HepG2 (cell line): ENCODE results near the gene MTCP1. TPM values are rescaled to one million over a fixed set of nuclear protein-coding genes. Genes with fewer than 3 reads are reported as not detected.
A peak's percentile ranks its signal among the peaks of the same experiment; 100 is the strongest.

Experiments used
- GABPB1 ChIP-seq: IDR thresholded peaks from 2 replicates; pipeline ENCODE4 v1.6.1; 2016; ENCODE audit warnings: mild to moderate bottlenecking, missing genetic modification reagents, moderate library complexity, missing compliant biosample characterization
- HMG20A ChIP-seq: IDR thresholded peaks from 2 replicates; pipeline ENCODE4 v1.6.1; 2016; ENCODE audit warnings: borderline replicate concordance
- KDM2A ChIP-seq: sonication (generic); formaldehyde crosslinking; IDR thresholded peaks from 2 replicates; pipeline ENCODE4 v1.4.0; 2020; ENCODE audit warnings: low read depth, missing genetic modification reagents, borderline replicate concordance
- KDM5A ChIP-seq: fragments of 200-600 bp; sonication (generic); IDR thresholded peaks from 2 replicates; pipeline ENCODE4 v1.7.0; 2018; ENCODE audit warnings: antibody characterized with exemption, mild to moderate bottlenecking, low read length, borderline replicate concordance
- MTA1 ChIP-seq: sonication (generic); formaldehyde crosslinking; IDR thresholded peaks from 2 replicates; pipeline ENCODE4 v1.4.0; 2020; ENCODE audit warnings: missing genetic modification reagents, mild to moderate bottlenecking, borderline replicate concordance
- NFIB ChIP-seq: sonication (generic); formaldehyde crosslinking; IDR thresholded peaks from 2 replicates; pipeline ENCODE4 v1.9.0; 2021; ENCODE audit warnings: missing genetic modification reagents, mild to moderate bottlenecking, borderline replicate concordance
- ONECUT2 ChIP-seq: sonication (generic); formaldehyde crosslinking; IDR thresholded peaks from 2 replicates; pipeline ENCODE4 v1.4.0; 2020; ENCODE audit warnings: missing genetic modification reagents
- PHF21A ChIP-seq: sonication (generic); formaldehyde crosslinking; IDR thresholded peaks from 2 replicates; pipeline ENCODE4 v1.5.0; 2020; ENCODE audit warnings: mild to moderate bottlenecking, missing genetic modification reagents
- RBFOX2 ChIP-seq: fragments of 200-400 bp; formaldehyde crosslinking; IDR thresholded peaks from 2 replicates; pipeline ENCODE4 v1.6.1; 2017; ENCODE audit warnings: low read depth, mild to moderate bottlenecking, low read length
- STAT5B ChIP-seq: sonication (generic); formaldehyde crosslinking; IDR thresholded peaks from 2 replicates; pipeline ENCODE4 v1.4.0; 2020; ENCODE audit warnings: missing genetic modification reagents
- TARDBP ChIP-seq: sonication (generic); formaldehyde crosslinking; IDR thresholded peaks from 2 replicates; pipeline ENCODE4 v1.8.0; 2022; ENCODE audit warnings: mild to moderate bottlenecking, missing genetic modification reagents
- YEATS4 ChIP-seq: sonication (generic); formaldehyde crosslinking; IDR thresholded peaks from 2 replicates; pipeline ENCODE4 v1.4.0; 2020; ENCODE audit warnings: missing genetic modification reagents, borderline replicate concordance
- ZBTB21 ChIP-seq: sonication (generic); formaldehyde crosslinking; IDR thresholded peaks from 2 replicates; pipeline ENCODE4 v1.4.0; 2020; ENCODE audit warnings: missing genetic modification reagents
- ZFP37 ChIP-seq: sonication (generic); formaldehyde crosslinking; IDR thresholded peaks from 2 replicates; pipeline ENCODE4 v1.4.0; 2020; ENCODE audit warnings: missing genetic modification reagents, borderline replicate concordance
- ZFY ChIP-seq: sonication (generic); formaldehyde crosslinking; IDR thresholded peaks from 2 replicates; pipeline ENCODE4 v1.4.0; 2020; ENCODE audit warnings: missing genetic modification reagents
- ZMAT3 ChIP-seq: sonication (generic); formaldehyde crosslinking; conservative IDR thresholded peaks from 2 replicates; pipeline ENCODE4 v1.7.0; 2021; ENCODE audit warnings: missing genetic modification reagents
- ZMYM4 ChIP-seq: sonication (generic); formaldehyde crosslinking; IDR thresholded peaks from 2 replicates; pipeline ENCODE4 v1.8.1; 2023; ENCODE audit warnings: mild to moderate bottlenecking, missing genetic modification reagents
- ZNF331 ChIP-seq: sonication (generic); formaldehyde crosslinking; IDR thresholded peaks from 2 replicates; pipeline ENCODE4 v1.4.0; 2020; ENCODE audit warnings: missing genetic modification reagents
- ZNF788 ChIP-seq: sonication (generic); formaldehyde crosslinking; IDR thresholded peaks from 2 replicates; pipeline ENCODE4 v1.5.0; 2020; ENCODE audit warnings: mild to moderate bottlenecking, missing genetic modification reagents, borderline replicate concordance
- polyA plus RNA-seq, 8 experiments: library from polyadenylated mRNA; depleted of rRNA in 3 of 8; stranded (reverse) in 7 of 8; unstranded in 1 of 8; fragments of >200 nt; fragmentation: Illumina TruSeq in 4 of 8; extraction: Trizol in 4 of 8; gene quantifications; 2 replicates each; pipeline versions ENCODE4 v1.2.1 to v1.2.3, GENCODE V29; 2011 to 2016; ENCODE audit warnings: low read depth in 4 of 8, missing spikeins in 1 of 8, mixed read lengths in 1 of 8; ENCODE audit not compliant: insufficient read depth in 1 of 8
- total RNA-seq, 5 experiments: library from RNA; depleted of rRNA; stranded (reverse); fragments of >200 nt; fragmentation: Illumina TruSeq; extraction: Trizol; gene quantifications; 2 replicates each; pipeline ENCODE4 v1.2.3, GENCODE V29; 2016; ENCODE audit warnings: low read depth in 1 of 5
- TF ChIP-seq, protein P1 (sequence below): sonication (generic); formaldehyde crosslinking; IDR thresholded peaks from 2 replicates; pipeline ENCODE4 v1.8.1; 2023; ENCODE audit warnings: mild to moderate bottlenecking, missing genetic modification reagents
- TF ChIP-seq, protein P2 (sequence below): sonication (generic); formaldehyde crosslinking; IDR thresholded peaks from 2 replicates; pipeline ENCODE4 v1.4.0; 2020; ENCODE audit warnings: mild to moderate bottlenecking, missing genetic modification reagents
- TF ChIP-seq, protein P3 (sequence below): IDR thresholded peaks from 2 replicates; pipeline ENCODE4 v1.6.1; 2018; ENCODE audit warnings: missing genetic modification reagents
- TF ChIP-seq, protein P4 (sequence below): fragments of 450-650 bp; IDR thresholded peaks from 2 replicates; pipeline ENCODE4 v1.6.1; 2016

Gene MTCP1
- total and polyA plus RNA-seq, 2 of the 13 experiments (the other 11 are each of a cell fraction or from before 2014, with no cell fraction given): 5.1 to 18.9 TPM

DNA sequence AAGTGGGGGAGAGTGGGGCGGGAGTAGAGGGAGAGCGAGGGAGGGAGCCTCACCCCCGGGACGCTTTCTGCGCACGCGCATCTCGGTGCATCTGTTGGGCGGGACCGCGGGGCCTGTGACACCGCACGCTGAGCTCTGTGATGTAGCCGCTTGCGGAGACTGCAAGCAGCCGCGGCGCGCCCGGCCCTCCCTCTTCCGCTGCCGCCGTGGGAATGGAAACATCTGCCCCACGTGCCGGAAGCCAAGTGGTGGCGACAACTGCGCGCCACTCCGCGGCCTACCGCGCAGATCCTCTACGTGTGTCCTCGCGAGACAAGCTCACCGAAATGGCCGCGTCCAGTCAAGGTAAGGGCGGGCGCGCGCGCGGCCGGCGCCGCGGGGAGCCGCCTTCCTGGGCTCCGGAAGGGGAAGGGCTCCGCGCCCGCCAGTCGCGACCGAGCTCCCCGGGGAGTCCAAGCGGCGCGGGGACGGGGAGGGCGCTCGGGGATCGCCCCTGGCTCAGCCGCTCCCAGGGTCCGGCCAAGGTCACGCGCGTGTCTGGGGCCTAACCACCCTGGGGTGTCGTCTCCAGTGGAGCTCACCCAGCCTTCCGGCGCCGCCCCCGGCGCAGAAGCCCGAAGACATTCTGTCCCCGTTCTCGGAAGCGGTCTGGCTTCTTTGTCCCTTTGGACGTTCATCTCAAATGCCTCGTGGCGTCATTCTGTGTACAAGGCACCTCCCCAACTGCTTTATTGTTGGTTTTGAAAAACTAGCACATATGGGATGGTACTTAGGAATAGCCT lies 44.0 kb downstream of the MTCP1 start, which contains the start of gene FUNDC2 (continued):
- TF ChIP-seq, protein P1, sequence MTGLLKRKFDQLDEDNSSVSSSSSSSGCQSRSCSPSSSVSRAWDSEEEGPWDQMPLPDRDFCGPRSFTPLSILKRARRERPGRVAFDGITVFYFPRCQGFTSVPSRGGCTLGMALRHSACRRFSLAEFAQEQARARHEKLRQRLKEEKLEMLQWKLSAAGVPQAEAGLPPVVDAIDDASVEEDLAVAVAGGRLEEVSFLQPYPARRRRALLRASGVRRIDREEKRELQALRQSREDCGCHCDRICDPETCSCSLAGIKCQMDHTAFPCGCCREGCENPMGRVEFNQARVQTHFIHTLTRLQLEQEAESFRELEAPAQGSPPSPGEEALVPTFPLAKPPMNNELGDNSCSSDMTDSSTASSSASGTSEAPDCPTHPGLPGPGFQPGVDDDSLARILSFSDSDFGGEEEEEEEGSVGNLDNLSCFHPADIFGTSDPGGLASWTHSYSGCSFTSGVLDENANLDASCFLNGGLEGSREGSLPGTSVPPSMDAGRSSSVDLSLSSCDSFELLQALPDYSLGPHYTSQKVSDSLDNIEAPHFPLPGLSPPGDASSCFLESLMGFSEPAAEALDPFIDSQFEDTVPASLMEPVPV (CRISPR knock-in tag): peak; percentile 62; the same call in 1 of the 2 replicates
- TF ChIP-seq ZFP37 (no peak), ZMYM4 (no peak), RBFOX2 (peak; percentile 90), KDM5A (no peak), MTA1 (CRISPR knock-in tag) (peak; percentile 41; the same call in 1 of the 2 replicates), TARDBP (CRISPR knock-in tag) (no peak), PHF21A (CRISPR knock-in tag) (0 out of 2 replicates have a peak, but pooled peaks have one; percentile 37), YEATS4 (CRISPR knock-in tag) (peak; percentile 76; the same call in 1 of the 2 replicates), HMG20A (CRISPR knock-in tag) (peak; percentile 3; the same call in 1 of the 2 replicates), STAT5B (CRISPR knock-in tag) (no peak), ZNF331 (CRISPR knock-in tag) (peak; percentile 25), NFIB (CRISPR knock-in tag) (no peak), KDM2A (CRISPR knock-in tag) (peak; percentile 62; the same call in 1 of the 2 replicates), ZBTB21 (CRISPR knock-in tag) (0 out of 2 replicates have a peak, but pooled peaks have one; percentile 45), GABPB1 (CRISPR knock-in tag) (peak; percentile 91), ONECUT2 (CRISPR knock-in tag) (no peak), ZFY (CRISPR knock-in tag) (peak; percentile 78), ZMAT3 (0 out of 2 replicates have a peak, but pooled peaks have one; percentile 55), ZNF788 (CRISPR knock-in tag) (peak; percentile 67; the same call in 1 of the 2 replicates)
- TF ChIP-seq, protein P2, sequence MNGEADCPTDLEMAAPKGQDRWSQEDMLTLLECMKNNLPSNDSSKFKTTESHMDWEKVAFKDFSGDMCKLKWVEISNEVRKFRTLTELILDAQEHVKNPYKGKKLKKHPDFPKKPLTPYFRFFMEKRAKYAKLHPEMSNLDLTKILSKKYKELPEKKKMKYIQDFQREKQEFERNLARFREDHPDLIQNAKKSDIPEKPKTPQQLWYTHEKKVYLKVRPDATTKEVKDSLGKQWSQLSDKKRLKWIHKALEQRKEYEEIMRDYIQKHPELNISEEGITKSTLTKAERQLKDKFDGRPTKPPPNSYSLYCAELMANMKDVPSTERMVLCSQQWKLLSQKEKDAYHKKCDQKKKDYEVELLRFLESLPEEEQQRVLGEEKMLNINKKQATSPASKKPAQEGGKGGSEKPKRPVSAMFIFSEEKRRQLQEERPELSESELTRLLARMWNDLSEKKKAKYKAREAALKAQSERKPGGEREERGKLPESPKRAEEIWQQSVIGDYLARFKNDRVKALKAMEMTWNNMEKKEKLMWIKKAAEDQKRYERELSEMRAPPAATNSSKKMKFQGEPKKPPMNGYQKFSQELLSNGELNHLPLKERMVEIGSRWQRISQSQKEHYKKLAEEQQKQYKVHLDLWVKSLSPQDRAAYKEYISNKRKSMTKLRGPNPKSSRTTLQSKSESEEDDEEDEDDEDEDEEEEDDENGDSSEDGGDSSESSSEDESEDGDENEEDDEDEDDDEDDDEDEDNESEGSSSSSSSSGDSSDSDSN: peak; percentile 67; the same call in 1 of the 2 replicates
- TF ChIP-seq, protein P3, sequence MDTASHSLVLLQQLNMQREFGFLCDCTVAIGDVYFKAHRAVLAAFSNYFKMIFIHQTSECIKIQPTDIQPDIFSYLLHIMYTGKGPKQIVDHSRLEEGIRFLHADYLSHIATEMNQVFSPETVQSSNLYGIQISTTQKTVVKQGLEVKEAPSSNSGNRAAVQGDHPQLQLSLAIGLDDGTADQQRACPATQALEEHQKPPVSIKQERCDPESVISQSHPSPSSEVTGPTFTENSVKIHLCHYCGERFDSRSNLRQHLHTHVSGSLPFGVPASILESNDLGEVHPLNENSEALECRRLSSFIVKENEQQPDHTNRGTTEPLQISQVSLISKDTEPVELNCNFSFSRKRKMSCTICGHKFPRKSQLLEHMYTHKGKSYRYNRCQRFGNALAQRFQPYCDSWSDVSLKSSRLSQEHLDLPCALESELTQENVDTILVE (CRISPR knock-in tag): peak; percentile 92
- TF ChIP-seq, protein P4, sequence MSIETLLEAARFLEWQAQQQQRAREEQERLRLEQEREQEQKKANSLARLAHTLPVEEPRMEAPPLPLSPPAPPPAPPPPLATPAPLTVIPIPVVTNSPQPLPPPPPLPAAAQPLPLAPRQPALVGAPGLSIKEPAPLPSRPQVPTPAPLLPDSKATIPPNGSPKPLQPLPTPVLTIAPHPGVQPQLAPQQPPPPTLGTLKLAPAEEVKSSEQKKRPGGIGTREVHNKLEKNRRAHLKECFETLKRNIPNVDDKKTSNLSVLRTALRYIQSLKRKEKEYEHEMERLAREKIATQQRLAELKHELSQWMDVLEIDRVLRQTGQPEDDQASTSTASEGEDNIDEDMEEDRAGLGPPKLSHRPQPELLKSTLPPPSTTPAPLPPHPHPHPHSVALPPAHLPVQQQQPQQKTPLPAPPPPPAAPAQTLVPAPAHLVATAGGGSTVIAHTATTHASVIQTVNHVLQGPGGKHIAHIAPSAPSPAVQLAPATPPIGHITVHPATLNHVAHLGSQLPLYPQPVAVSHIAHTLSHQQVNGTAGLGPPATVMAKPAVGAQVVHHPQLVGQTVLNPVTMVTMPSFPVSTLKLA: peak; percentile 81
